Measurements from ENCODE around the gene IGFALS. TPM values are rescaled to one million over a fixed set of nuclear protein-coding genes. Genes with fewer than 3 reads are reported as not detected.

The IGFALS gene
- total RNA-seq, 4 donors from 2014 or later = 0.42 to 2.4 (median 1.1) TPM

GRCh38 chr16:1779741-1780676, 13.5 kb downstream of the IGFALS start:
- peaks cover 50% of the 10 kb centered on the region for H3K36me3 ChIP-seq
- H3K9me3 ChIP-seq = no peaks in the 10 kb centered on the region
- no peak overlapping the region for H3K4me3 ChIP-seq
- no peaks in the 10 kb centered on the region for H3K27me3 ChIP-seq
- no peak for DNase-seq (ENCODE audit: low spot score in 2 of 2)
- WGBS = 76% methylated on average over 8 of the region's 27 CpGs
- TF ChIP-seq CTCF (IDR thresholded peaks at IDR 0.05) = no peak
- TF ChIP-seq POLR2AphosphoS5 (IDR thresholded peaks at IDR 0.05) = no peak
- peaks cover 37% of the 10 kb centered on the region for H3K4me1 ChIP-seq
- H3K27ac ChIP-seq = no peak overlapping the region

GRCh38 chr16:1779234-1779701, 14.2 kb downstream of the IGFALS start:
- no peak for DNase-seq (ENCODE audit: low spot score in 2 of 2)
- Histone ChIP-seq H3K36me3 (peaks cover 50% of the 10 kb centered on the region), H3K9me3 (no peaks in the 10 kb centered on the region), H3K27me3 (no peaks in the 10 kb centered on the region), H3K4me3 (no peak overlapping the region), H3K4me1 (peaks cover 36% of the 10 kb centered on the region), H3K27ac (no peak overlapping the region)
- WGBS = 71% methylated on average over 5 of the region's 8 CpGs
- TF ChIP-seq CTCF (IDR thresholded peaks at IDR 0.05) (no peak), EP300 (IDR thresholded peaks at IDR 0.05) (no peak), POLR2AphosphoS5 (IDR thresholded peaks at IDR 0.05) (no peak), POLR2A (IDR thresholded peaks at IDR 0.05) (no peak)

- Histone ChIP-seq H3K9me3 (no peaks in the 10 kb centered on the region), H3K4me3 (no peak overlapping the region), H3K27ac (no peak overlapping the region), H3K27me3 (no peaks in the 10 kb centered on the region), H3K4me1 (peaks cover 36% of the 10 kb centered on the region), H3K36me3 (peaks cover 50% of the 10 kb centered on the region)
- TF ChIP-seq POLR2AphosphoS5 (IDR thresholded peaks at IDR 0.05) (no peak), POLR2A (IDR thresholded peaks at IDR 0.05) (no peak), CTCF (IDR thresholded peaks at IDR 0.05) (no peak), EP300 (IDR thresholded peaks at IDR 0.05) (no peak)
- 71% methylated on average over 9 of the region's 34 CpGs for WGBS
- DNase-seq (ENCODE audit: low spot score in 2 of 2) = no peak
Observed at GRCh38 chr16:1778200-1779179, 15.0 kb downstream of the IGFALS start.

GRCh38 chr16:1777375-1778199, 15.9 kb downstream of the IGFALS start:
- TF ChIP-seq CTCF (IDR thresholded peaks at IDR 0.05) = no peak
- TF ChIP-seq POLR2A (IDR thresholded peaks at IDR 0.05) = no peak
- TF ChIP-seq POLR2AphosphoS5 (IDR thresholded peaks at IDR 0.05) = no peak
- DNase-seq (ENCODE audit: low spot score in 2 of 2) = no peak
- no peak overlapping the region for H3K27ac ChIP-seq
- H3K9me3 ChIP-seq = no peaks in the 10 kb centered on the region
- H3K4me1 ChIP-seq = peaks cover 34% of the 10 kb centered on the region
- peaks cover 50% of the 10 kb centered on the region for H3K36me3 ChIP-seq
- no peak overlapping the region for H3K4me3 ChIP-seq
- H3K27me3 ChIP-seq = no peaks in the 10 kb centered on the region
- WGBS = 81% methylated on average over 12 of the region's 36 CpGs

Measured in suprapubic skin (tissue), 4 donors.